ENCODE measurements around the gene SENP1. TPM values are rescaled to one million over a fixed set of nuclear protein-coding genes. Genes with fewer than 3 reads are reported as not detected.

SENP1 gene
- total RNA-seq, 2 donors from 2014 or later: 11.6 to 13.9 TPM

GRCh38 chr12:48017496-48017895 lies 88.4 kb downstream of the SENP1 start:
- Histone ChIP-seq H3K36me3 (no peaks in the 10 kb centered on the region), H3K4me1 (peaks cover 0 to 1% of the 10 kb centered on the region in 2 donors), H3K9me3 (no peaks in the 10 kb centered on the region), H3K27me3 (no peaks in the 10 kb centered on the region), H3K4me3 (no peak overlapping the region), H3K27ac (no peak overlapping the region)
- no peak for TF ChIP-seq CTCF (IDR thresholded peaks at IDR 0.05)
- no peak for DNase-seq (ENCODE audit: low spot score)

GRCh38 chr12:48016373-48017020 lies 89.4 kb downstream of the SENP1 start:
- H3K27me3 ChIP-seq: no peaks in the 10 kb centered on the region
- DNase-seq (ENCODE audit: low spot score): no peak
- H3K36me3 ChIP-seq: no peaks in the 10 kb centered on the region
- no peaks in the 10 kb centered on the region for H3K9me3 ChIP-seq
- no peak for TF ChIP-seq CTCF (IDR thresholded peaks at IDR 0.05)
- no peak overlapping the region for H3K4me3 ChIP-seq
- no peak overlapping the region for H3K27ac ChIP-seq
- no peaks in the 10 kb centered on the region for H3K4me1 ChIP-seq

- H3K4me3 ChIP-seq: no peak overlapping the region
- no peaks in the 10 kb centered on the region for H3K27me3 ChIP-seq
- no peaks in the 10 kb centered on the region for H3K36me3 ChIP-seq
- no peaks in the 10 kb centered on the region for H3K9me3 ChIP-seq
- no peak overlapping the region for H3K27ac ChIP-seq
- DNase-seq (ENCODE audit: low spot score): no peak
- no peak for TF ChIP-seq CTCF (IDR thresholded peaks at IDR 0.05)
- H3K4me1 ChIP-seq: no peaks in the 10 kb centered on the region
Observed at GRCh38 chr12:48015954-48016353, 89.9 kb downstream of the SENP1 start.

- H3K27ac ChIP-seq: no peak overlapping the region
- H3K4me3 ChIP-seq: no peak overlapping the region
- DNase-seq (ENCODE audit: low spot score): no peak
- no peaks in the 10 kb centered on the region for H3K36me3 ChIP-seq
- no peaks in the 10 kb centered on the region for H3K27me3 ChIP-seq
- H3K9me3 ChIP-seq: no peaks in the 10 kb centered on the region
- TF ChIP-seq CTCF (IDR thresholded peaks at IDR 0.05): no peak
- no peaks in the 10 kb centered on the region for H3K4me1 ChIP-seq
Observed at GRCh38 chr12:48015129-48015528, 90.8 kb downstream of the SENP1 start.

- no peaks in the 10 kb centered on the region for H3K27me3 ChIP-seq
- no peak overlapping the region for H3K27ac ChIP-seq
- no peak for TF ChIP-seq CTCF (IDR thresholded peaks at IDR 0.05)
- no peaks in the 10 kb centered on the region for H3K4me1 ChIP-seq
- no peak overlapping the region for H3K4me3 ChIP-seq
- H3K9me3 ChIP-seq: no peaks in the 10 kb centered on the region
- H3K36me3 ChIP-seq: no peaks in the 10 kb centered on the region
- DNase-seq (ENCODE audit: low spot score): no peak
Observed at GRCh38 chr12:48013287-48013686, 92.6 kb downstream of the SENP1 start.

- Histone ChIP-seq H3K36me3 (no peaks in the 10 kb centered on the region), H3K27ac (no peak overlapping the region), H3K27me3 (no peaks in the 10 kb centered on the region), H3K4me3 (no peak overlapping the region), H3K9me3 (no peaks in the 10 kb centered on the region), H3K4me1 (no peaks in the 10 kb centered on the region)
- TF ChIP-seq CTCF (IDR thresholded peaks at IDR 0.05): no peak
- DNase-seq (ENCODE audit: low spot score): no peak
Observed at GRCh38 chr12:48012070-48012469, 93.8 kb downstream of the SENP1 start.
